HUDEP-2 (cell line): ENCODE measurements around the gene CPPED1.
"Not testable (repeated sequence)": the region's sequence is repeated elsewhere in the genome, so short reads cannot be mapped to it uniquely, and the experiment has no call there.

ENCODE experiments used
- DNase-seq, 76 experiments: peaks; one replicate each; lab custom pipeline; 2025; ENCODE audit not compliant: unreplicated experiment in 76 of 76; lab: John Stamatoyannopoulos, UW

The CPPED1 gene

GRCh38 chr16:12803203-12804093, at the start of gene CPPED1:
TSS of gene CPPED1 (minus strand) at chr16:12803887. CDS start at chr16:12803776, 111 bp downstream.
- peak; percentile 44 to 96 (median 89) for DNase-seq

- no peak for DNase-seq
These were observed 46.5 kb upstream of the CPPED1 start for GRCh38 chr16:12850186-12850585.

- no peak for DNase-seq
These were observed 42.9 kb upstream of the CPPED1 start for GRCh38 chr16:12846592-12846991.

- no peak for DNase-seq
These were observed 41.6 kb upstream of the CPPED1 start for GRCh38 chr16:12845282-12845681.

GRCh38 chr16:12837756-12838155, 34.1 kb upstream of the CPPED1 start:
- no peak for DNase-seq

GRCh38 chr16:12837291-12837690, 33.6 kb upstream of the CPPED1 start:
- DNase-seq: no peak

GRCh38 chr16:12833926-12834325, 30.2 kb upstream of the CPPED1 start:
- no peak for DNase-seq

- DNase-seq: no peak
These were observed 25.6 kb upstream of the CPPED1 start for GRCh38 chr16:12829096-12829888.

- DNase-seq: no peak
These were observed 24.5 kb upstream of the CPPED1 start for GRCh38 chr16:12828206-12828605.

GRCh38 chr16:12826559-12826958, 22.9 kb upstream of the CPPED1 start:
- DNase-seq: no peak

GRCh38 chr16:12819126-12820117, 15.7 kb upstream of the CPPED1 start:
- peak in 63 of 76 experiments; percentile 1 to 80 (median 52) for DNase-seq

- no peak for DNase-seq
These were observed 14.6 kb upstream of the CPPED1 start for GRCh38 chr16:12818326-12818725.

- not testable (repeated sequence) for DNase-seq
These were observed 13.1 kb upstream of the CPPED1 start for GRCh38 chr16:12816791-12817214.

- no peak for DNase-seq
These were observed 11.7 kb upstream of the CPPED1 start for GRCh38 chr16:12815361-12815760.

- DNase-seq: not testable (repeated sequence)
These were observed 10.0 kb upstream of the CPPED1 start for GRCh38 chr16:12813734-12814133.

- not testable (repeated sequence) for DNase-seq
These were observed 9.6 kb upstream of the CPPED1 start for GRCh38 chr16:12813321-12813720.

- no peak for DNase-seq
These were observed 8.0 kb upstream of the CPPED1 start for GRCh38 chr16:12811441-12812383.

- DNase-seq: no peak
These were observed 1.4 kb upstream of the CPPED1 start for GRCh38 chr16:12805066-12805465.

GRCh38 chr16:12804395-12804794, 708 bp upstream of the CPPED1 start:
- no peak for DNase-seq
